Measurements from ENCODE around the gene GK.
"Not testable (repeated sequence)": the region's sequence is repeated elsewhere in the genome, so short reads cannot be mapped to it uniquely, and the experiment has no call there.

GRCh38 chrX:30639702-30640101 is 13.5 kb upstream of the GK start:
- not testable (repeated sequence) for TF ChIP-seq ZFX (IDR thresholded peaks at IDR 0.05; ENCODE audit: borderline replicate concordance); CTCF (IDR thresholded peaks at IDR 0.05)

All from 22Rv1 (cell line).